HK-2 (cell line): Measurements from ENCODE around the gene DENND4B.

Experiments
- DNase-seq: peaks from one replicate; pipeline ENCODE4 v3.0.0-alpha.2; 2018; ENCODE audit not compliant: unreplicated experiment

The DENND4B gene

DNA sequence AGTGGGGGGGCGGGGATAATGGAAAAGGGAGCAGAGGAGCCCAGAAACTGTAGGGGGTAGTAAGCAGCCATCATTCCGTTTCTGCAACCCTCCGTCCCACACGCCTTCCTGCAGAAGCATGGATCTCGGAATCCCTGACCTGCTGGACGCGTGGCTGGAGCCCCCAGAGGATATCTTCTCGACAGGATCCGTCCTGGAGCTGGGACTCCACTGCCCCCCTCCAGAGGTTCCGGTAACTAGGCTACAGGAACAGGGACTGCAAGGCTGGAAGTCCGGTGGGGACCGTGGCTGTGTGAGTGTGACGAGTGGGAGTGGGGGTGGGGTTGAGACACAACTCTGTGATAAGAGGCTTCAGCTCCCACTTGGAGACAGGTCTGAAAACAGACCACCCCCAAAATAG, 21.9 kb upstream of the DENND4B start:
- DNase-seq, result no peak

DNA sequence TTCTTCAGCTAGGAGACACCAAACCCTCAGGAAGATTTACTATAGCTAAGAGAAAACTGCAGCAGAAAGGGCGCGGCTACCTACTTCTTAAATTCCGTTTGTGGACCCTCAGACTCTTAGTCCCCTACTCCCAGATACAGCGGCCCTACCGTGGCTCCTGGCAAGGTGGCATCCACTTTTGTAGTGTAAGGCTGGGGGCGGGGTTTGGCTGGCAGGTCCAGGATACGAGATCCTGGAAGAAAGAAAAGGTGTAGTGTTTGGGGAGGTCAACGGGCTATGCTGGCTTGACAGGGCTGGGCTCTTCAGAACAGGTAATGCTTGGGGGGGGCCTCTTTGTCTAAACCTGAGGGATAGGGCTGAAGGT, 21.5 kb upstream of the DENND4B start:
- no peak for DNase-seq

DNA sequence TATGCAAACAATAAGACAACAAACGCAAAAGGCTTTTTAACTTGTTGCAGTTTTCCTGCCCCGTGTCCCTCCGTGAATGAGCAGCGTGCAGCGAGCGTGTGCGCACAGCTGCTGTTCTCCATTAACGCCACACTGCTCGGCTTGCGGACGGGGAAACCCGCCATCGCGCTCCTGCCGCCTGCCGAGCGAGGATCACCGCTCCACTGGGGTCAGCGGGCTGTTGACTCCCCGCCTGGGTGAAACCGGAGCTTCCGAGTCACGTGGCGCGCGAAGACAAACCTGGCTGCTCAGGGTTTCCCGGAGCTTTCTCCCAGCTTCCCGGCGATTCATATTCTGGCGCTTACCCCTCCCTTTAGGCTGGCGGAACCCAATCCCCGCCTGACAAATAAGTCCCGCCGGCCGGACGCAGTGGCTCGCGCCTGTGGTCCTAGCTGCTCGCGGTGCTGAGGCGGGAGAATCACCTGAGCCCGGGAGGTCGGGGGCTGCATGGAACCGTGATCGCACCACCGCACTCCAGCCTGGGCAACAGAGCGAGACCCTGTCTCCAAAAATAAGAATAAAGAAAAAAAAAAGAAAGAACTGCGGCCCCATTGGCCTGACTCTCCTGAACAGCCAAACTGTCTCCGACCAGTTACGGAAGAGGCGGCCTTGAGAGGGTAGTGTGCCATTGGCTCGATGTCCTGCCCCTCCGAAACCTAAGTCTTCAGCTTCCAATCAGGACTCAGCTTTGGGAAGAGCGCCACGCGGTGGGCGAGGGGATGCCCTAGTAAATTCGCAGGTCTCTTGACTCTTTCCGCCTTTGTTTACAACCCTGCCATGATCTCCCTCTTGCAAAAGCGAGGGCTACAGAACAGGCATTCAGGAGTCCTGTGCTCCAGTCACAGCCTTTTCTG, 20.8 kb upstream of the DENND4B start, which contains the start of gene CREB3L4:
Gene CREB3L4 (plus strand): TSS at position 796 of the 893 bp plus-strand sequence. CDS start 624 bp downstream, outside the sequence.
- DNase-seq, result peak; percentile 94

DNA sequence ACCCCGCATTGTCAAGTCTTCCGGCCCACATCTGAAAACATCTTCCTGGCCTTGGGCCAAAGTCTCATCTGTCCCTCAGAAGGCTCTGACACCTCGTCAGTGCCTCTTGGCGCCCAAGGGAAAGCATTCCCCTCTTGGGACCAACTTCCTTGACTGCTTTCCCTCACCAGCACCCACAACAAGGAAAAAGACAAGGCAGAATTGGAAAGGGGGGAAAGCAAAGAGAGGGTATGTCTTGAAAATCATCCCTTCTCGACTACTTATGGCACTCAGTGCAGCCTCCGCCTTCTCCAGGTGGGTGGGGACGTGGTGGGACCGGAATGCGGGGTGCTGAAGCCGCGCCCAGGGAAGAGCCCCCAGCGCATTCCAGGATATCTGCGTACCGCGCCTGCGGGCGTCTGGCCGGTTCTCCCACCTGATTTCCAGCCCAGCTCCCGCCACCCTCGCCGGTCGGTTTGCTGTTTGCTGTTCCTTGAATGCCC, 17.4 kb upstream of the DENND4B start:
- peak; percentile 82 for DNase-seq

DNA sequence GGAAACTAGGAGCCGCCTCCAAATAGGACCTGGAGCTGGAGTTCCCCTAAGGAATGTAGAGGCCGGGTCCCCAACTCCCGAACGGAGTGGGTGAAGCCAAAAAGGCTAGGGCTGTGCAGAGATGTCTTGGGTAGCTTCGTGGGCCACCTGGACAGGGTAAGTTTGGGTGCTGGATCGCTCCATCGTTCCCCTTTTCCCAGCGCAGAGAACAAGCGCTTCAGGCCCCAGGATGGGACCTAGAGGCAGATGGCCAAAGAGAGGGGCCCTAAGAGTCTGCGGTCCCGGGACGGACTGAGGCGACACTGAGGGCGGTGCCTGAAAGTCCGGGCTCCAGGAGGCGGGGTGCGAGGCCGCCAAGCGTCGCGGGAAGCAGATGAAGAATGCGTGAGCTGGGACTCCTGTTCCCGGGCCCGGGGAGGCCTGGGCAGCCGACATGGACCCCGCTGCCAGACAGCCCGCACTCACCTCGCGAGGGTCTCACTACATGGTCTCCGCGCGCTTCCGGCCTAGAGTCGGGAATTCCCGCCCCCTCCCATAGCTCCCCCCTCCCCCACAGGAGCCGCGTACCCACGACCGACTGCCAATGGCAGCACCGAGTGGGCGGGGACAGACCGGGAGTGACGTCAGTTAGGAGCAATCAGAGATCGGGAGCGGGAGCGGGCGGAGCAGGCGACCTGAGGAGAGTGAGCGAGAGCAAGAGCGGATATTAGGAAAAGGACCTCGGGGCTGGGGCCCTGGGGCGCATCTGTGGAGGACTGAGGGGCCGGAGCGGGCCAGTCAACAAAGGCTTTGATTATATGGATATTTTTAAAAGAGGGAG, 16.7 kb upstream of the DENND4B start, which contains the start of gene SLC39A1:
Gene SLC39A1 (minus strand): TSS at position 508 of the 820 bp plus-strand sequence. CDS start 822 bp downstream, outside the sequence.
- DNase-seq, result peak; percentile 99

GRCh38 chr1:153962088-153963029, 15.8 kb upstream of the DENND4B start:
- DNase-seq, result peak; percentile 66

GRCh38 chr1:153961421-153961820, 14.9 kb upstream of the DENND4B start:
- no peak for DNase-seq

- DNase-seq, result no peak
Measured at GRCh38 chr1:153960206-153960605, 13.7 kb upstream of the DENND4B start.

DNA sequence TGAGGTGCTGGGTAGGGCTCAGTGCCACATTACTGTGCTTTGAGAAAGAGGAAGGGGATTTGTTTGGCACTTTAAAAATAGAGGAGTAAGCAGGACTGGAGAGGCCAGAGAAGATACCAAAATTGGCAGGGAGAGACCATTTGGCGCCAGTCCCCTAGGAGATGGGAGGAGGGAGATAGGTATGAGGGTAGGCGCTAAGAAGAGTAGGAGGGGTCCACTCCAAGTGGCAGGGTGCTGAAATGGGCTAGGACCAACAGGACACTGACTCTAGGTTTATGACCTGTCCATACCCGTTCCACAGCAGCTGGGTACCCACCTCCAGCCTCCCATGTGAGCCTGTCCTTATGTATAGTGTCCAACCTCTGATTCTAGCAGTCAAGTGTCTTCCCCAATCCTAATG, 12.9 kb upstream of the DENND4B start:
- no peak for DNase-seq

GRCh38 chr1:153958961-153959260, 12.4 kb upstream of the DENND4B start:
- DNase-seq, result no peak

- DNase-seq, result peak; percentile 98
Measured at GRCh38 chr1:153958111-153958960, 11.8 kb upstream of the DENND4B start, which contains the start of gene CRTC2. Gene CRTC2, minus strand, starts transcription at chr1:153958612. Its CDS starts 115 bp downstream, at chr1:153958497.

DNA sequence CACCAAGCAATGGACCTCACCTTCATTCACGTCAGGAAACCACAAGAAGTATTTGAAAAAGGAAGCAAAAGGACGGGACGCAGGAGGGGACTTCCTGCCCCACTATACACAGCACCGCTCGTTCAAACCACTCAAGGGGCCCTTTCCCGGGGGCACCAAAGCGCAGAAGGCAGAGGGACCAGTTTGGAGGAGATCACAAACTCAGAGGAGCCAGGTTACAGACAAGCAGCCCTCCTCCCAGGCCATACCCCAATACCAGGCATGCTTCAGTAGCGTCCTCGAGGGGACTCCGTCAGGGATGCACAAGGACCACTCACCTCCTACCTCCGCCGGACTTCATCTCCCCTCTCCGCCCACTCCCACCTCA, 11.2 kb upstream of the DENND4B start:
- no peak for DNase-seq

DNA sequence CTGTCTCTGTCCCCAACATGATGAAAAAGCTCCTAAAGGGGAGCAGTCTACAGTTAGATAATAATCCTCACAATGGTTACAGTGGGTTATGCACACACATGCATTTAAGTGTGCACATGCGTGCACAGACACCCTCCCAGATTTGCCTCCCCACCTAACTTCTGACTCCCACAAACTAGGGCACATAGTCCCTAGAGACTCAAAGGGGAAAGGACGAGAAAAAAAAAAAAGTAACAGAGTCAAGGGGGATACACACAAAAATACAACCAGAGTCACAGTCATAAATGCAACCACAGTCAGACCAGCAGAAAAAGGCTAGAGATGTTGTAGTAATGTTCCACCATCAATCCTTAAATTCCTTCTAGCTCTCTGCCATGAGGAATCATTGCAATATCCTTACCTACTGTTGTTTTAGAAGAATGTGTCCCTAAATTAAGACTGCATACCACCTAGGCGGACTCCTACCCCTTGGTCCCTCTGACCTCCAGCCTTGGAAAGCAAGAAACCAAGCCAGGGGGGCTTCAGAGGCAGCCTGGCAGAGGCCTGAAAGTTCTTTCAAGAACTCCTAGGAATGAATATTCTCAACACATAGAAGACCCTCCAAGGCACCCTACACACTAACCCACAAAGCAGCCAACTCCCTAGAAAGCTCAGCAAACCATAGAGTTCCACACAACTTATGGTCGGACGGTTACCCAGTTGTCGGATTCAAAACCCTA, 10.6 kb upstream of the DENND4B start:
- DNase-seq, result no peak

- no peak for DNase-seq
Measured at GRCh38 chr1:153954826-153955225, 8.3 kb upstream of the DENND4B start.

- DNase-seq, result no peak
Measured at GRCh38 chr1:153953859-153954365, 7.4 kb upstream of the DENND4B start.

- no peak for DNase-seq
Measured at GRCh38 chr1:153951801-153952200, 5.3 kb upstream of the DENND4B start.

- no peak for DNase-seq
Measured at GRCh38 chr1:153951183-153951582, 4.7 kb upstream of the DENND4B start.

DNA sequence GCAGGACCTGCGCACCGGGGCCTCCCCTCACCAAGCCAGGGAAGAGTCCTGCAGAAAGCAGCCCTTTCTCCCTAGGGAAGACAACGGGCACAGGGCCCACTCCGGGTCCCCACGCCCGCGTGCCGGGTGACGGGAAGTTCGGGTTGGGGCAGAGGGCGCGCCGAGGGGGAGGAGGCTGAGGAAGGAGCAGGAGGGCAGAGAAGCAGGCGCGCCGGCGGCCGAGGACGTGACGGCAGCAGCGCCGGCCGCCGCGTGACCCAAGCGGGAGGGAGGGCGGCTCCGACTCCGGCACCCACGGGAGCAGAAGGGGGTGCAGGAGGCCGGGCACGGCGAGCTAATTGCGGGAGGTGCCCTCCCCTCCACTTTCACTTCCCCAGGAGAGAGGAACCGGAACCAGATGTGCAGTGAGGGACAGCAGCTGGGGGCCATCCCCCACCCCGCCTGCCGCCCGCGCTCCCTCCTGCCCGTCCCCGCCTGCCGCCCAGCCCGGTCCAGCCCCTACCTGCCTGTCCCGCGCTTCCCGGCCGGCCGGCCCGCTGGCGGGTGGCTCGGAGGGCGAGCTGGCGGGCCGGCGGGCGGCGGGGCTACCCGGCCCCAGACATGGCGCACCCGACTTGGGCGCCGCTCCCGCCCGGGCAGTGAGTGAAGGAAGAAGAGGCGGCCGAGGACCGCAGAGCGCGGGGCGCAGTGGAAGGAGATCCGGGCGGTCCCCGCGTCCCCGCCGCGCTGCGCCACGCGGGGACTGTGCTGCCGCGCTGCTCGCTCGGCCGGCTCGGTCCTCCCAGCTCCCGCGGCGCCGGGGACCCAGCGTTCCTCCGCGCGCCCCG, 510 bp downstream of the DENND4B start:
- peak; percentile 78 for DNase-seq
